ENCODE measurements around the gene BSDC1. TPM values are rescaled to one million over a fixed set of nuclear protein-coding genes. Genes with fewer than 3 reads are reported as not detected.
"Not testable (repeated sequence)": the region's sequence is repeated elsewhere in the genome, so short reads cannot be mapped to it uniquely, and the experiment has no call there.

The BSDC1 gene
- 60.2 TPM for total RNA-seq (ENCODE audit: insufficient read depth, low replicate concordance)

DNA sequence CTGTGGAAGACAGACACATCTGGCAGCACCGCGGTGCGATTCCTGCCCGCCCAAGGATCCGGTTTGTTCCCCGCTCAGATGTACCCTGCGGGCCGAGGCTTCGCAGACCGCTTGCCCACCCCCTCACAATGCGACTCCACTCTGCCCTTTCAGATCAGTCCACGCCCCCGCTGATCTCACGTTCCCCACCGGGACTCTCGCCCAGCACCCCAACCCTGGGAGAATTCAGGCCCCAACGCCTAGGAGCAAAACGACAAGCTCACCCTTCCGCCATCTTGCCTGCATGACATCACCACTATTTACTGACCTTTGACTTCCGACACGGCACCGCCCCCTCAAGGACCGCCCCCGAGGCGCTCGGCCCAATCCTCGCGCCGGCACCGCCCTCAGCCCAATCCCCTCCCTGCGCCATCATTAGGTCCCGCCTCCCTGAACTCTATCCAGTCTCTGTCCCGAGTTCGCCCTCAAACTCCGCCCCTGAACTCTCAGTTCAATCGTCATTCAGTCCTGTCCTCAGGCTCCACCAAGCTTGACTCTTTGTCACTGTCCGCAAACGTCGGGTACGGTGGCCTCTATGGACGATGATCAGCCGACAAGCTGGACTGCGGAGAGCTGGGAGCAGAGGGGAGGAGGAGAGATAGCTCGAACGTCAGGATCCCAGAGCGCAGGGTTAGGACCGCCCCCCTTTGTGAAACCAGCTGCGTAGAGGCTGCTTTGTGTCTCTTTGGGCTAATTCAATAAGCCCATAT lies at the start of gene BSDC1:
BSDC1 (minus strand) TSS at position 301 of the 749 bp plus-strand sequence; CDS start at position 274, 27 bp downstream.
- peak; percentile 99 for DNase-seq (ENCODE audit: low spot score)

- not testable (repeated sequence) for DNase-seq (ENCODE audit: low spot score)
These were observed 47.2 kb upstream of the BSDC1 start for GRCh38 chr1:32441467-32441866.

DNA sequence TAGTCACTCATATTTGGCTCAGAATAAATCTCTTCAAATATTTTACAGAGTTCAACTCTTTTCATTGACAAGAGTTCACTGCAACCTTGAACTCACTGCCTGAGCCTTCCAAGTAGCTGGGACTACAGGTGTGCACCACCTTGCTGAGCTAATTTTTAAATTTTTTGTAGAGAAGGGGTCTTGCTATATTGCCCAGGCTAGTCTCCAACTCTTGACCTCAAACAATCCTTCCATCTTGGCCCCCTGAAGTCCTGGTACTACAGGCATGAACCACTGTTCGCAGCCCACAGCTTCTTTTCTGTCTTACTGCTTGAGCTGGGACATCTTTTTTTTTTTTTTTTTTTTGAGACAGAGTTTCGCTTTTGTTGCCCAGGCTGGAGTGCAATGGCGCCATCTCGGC lies 44.5 kb upstream of the BSDC1 start:
- not testable (repeated sequence) for DNase-seq (ENCODE audit: low spot score)

- peak; percentile 18 for DNase-seq (ENCODE audit: low spot score)
These were observed 43.9 kb upstream of the BSDC1 start for GRCh38 chr1:32438136-32438535.

DNA sequence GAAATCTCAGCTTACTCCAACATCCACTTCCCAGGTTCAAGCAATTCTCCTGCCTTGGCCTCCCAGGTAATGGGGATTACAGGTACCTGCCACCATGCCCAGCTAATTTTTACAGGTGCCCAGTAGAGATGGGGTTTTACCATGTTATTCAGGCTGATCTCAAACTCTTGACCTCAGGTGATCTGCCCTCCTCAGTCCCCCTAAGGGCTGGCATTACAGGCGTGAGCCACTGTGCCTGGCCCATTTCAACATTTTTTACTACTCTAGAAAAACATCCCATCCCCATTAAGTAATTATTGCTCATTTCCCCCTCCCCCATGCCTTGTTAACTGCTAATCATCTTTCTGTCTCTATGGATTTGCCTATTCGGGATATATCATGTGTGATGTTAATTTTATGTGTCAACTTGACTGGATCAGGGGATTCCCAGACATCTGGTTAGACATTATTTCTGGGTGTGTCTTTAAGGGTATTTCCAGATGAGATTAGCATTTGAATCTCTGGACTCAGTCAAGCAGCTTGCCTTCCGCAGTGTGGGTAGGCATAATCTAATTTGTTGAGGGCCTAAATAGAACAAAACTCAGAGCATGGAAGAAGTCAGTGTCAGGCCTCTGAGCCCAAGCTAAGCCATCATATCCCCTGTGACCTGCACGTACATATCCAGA lies 37.6 kb upstream of the BSDC1 start:
- DNase-seq (ENCODE audit: low spot score): peak; percentile 19

GRCh38 chr1:32427264-32427963 lies 33.2 kb upstream of the BSDC1 start:
- DNase-seq (ENCODE audit: low spot score): peak; percentile 20

GRCh38 chr1:32426489-32427255 lies 32.4 kb upstream of the BSDC1 start:
- DNase-seq (ENCODE audit: low spot score): peak; percentile 66

DNA sequence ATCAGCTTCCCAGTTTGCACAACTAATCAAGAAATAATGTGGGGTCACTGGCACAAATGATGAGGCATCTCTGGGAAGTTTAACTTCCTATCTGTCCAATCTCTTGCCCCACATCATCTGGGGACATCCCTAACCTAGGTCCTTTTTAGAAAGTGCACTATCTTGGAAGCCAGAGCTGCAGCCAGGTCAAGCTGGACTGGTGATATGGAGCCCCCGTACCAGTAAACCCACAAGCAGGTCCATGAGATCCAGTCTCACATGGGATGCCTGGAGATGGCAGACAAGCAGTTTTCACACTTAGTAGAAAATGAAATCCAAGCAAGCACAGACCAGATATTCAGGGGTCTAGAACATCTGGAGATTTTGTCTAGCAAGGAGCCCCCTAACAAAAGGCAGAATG lies 27.5 kb upstream of the BSDC1 start:
- no peak for DNase-seq (ENCODE audit: low spot score)

GRCh38 chr1:32414186-32414886 lies 20.1 kb upstream of the BSDC1 start:
- no peak for DNase-seq (ENCODE audit: low spot score)

DNA sequence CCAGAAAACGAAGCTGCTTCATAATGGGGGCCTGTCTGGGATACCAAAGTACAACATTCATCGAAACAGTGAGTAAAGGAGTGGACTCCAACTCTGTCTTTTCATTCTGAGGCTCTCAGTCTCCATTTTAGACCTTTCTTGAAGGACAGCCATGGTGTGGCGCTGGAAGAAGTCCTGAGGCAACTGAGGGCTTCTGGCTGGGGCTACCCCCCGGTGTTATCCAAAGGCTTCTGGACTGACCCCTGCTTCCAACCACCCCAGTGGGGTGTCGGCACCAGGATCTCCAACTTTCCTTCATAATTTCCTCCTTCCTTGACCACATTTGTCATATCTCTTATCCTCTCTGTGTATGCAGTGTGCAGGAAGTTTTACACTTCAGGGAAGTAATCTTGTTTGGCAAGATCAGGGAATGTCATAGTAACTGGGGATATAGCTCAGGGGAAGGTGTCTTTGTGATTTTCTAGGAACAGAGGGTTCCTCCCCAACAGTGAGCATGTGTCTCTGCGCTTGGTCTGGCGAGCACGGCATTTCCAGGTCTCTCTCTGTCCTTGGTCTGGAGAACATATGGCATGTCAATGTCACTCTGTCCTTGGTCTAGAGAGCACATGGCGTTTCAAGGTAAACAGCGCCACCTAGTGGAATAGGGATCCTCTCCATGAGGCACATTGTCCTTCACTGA lies 19.4 kb upstream of the BSDC1 start:
- DNase-seq (ENCODE audit: low spot score): peak; percentile 24

DNA sequence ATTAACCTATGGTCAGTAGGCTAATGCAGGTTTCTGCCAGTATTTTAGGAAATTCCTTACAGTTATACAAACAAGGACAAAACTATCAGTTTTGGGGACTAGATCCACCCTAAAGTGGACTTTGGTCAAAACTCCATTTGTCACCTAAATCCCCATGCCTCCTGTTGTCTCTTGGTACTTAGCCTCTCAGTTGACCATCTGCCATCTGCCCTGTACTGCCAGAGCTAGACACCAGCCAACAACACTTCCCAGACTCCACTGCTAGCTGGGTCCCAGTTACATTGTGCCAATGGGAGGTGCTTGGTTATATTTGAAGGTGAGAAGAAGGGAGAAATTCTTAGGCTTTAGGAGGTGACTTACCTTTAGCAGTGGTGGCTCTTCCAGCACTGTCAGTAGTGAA lies 17.0 kb upstream of the BSDC1 start:
- no peak for DNase-seq (ENCODE audit: low spot score)

DNA sequence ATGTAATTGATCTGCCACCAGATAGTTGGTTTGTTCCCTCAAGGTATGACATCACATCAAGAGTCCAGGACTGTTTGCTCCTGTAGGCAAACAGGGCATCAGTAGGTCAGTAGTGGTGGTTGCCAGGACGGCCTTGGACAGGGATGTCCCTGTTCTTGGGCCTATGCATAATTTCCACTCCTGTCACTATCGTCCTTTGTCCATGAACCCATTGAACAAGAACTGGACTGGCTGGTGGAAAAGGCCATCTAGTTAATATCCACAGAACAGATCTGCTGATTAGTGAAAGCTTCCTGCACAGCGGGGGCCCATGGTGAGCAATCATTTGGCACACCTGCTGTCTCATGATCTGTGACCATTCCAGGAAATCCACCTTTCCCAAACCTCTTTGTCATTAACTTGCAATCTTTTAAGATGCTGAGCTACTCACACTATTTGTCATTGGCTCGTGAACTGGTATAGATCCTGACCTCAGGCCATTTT lies 12.4 kb upstream of the BSDC1 start:
- no peak for DNase-seq (ENCODE audit: low spot score)

- DNase-seq (ENCODE audit: low spot score): no peak
These were observed 11.6 kb upstream of the BSDC1 start for GRCh38 chr1:32405672-32406467.

GRCh38 chr1:32404946-32405345 lies 10.7 kb upstream of the BSDC1 start:
- DNase-seq (ENCODE audit: low spot score): peak; percentile 83

DNA sequence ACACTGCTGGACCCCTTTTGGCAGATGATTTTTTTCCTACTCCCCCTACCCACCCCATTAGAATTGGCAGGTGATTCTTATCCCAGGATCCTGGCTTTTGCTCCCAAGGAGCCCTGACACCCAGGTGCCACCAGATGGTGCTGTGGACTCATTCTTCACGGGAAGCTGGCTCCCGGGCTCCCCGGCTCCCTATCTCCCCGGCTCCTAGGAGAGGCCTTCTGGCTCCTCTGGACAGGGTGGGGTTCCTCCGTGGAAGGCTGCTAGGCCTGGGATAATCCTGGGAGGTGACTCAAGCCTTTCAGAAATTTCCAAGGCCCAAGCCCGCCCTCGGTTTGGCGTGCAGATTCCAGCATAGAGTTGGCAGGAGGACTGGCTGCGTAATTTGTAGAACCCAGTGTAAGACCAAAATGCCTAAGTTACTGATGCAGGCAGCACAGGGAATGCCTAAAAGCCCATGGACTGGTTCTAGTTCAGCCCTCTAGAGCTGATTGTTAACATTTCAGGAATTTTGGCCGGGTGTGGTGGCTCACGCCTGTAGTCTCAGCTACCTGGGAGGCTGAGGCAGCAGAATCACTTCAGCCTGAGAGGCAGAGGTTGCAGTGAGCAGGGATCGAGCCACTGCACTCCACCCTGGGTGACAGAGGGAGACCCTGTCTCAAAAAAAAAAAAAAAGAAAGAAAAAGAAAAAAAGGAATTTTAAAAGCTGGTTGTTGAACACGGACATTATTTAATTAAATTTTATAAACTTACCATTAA lies 6.8 kb upstream of the BSDC1 start:
- peak; percentile 97 for DNase-seq (ENCODE audit: low spot score)

DNA sequence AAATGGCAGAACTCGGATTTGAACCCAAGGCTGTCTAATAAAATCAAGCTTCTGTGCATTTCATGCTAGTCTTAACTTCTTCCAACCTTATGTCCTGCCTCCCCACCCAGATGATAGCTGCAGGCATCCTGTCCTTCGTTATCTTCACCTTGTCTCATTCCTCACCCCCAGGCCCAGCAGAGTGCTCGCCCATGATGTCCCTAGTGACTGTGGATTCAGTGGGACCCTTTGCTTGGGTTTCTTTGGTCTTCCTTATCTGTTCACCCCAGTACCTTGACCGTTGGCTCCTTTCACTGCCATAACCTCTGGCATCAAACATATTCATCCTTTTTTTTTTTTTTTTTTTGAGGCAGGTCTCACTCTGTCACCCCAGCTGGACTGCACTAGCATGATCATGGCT lies 5.6 kb upstream of the BSDC1 start:
- no peak for DNase-seq (ENCODE audit: low spot score)

GRCh38 chr1:32398401-32398800 lies 4.2 kb upstream of the BSDC1 start:
- DNase-seq (ENCODE audit: low spot score): no peak

GRCh38 chr1:32396524-32396923 lies 2.3 kb upstream of the BSDC1 start:
- not testable (repeated sequence) for DNase-seq (ENCODE audit: low spot score)

Data from umbilical cord (tissue), 2 donors.